Esophagus squamous epithelium (tissue), 4 donors: ENCODE results near the gene AP1G2.

Source experiments
- CTCF ChIP-seq, 6 experiments: fragments of 450-650 bp in 4 of 6; fragments of 200-600 bp in 2 of 6; sonication (generic) in 2 of 6; IDR thresholded peaks; one replicate each; pipeline ENCODE4 v1.5.1; 2016 to 2019; ENCODE audit warnings: antibody characterized with exemption in 6 of 6, mild to moderate bottlenecking in 4 of 6, moderate library complexity in 4 of 6
- POLR2A ChIP-seq, 4 donors: fragments of 450-650 bp; IDR thresholded peaks; one replicate each; pipeline ENCODE4 v1.6.1; 2017; ENCODE audit warnings: antibody characterized with exemption in 4 of 4, mild to moderate bottlenecking in 4 of 4, moderate library complexity in 3 of 4

DNA sequence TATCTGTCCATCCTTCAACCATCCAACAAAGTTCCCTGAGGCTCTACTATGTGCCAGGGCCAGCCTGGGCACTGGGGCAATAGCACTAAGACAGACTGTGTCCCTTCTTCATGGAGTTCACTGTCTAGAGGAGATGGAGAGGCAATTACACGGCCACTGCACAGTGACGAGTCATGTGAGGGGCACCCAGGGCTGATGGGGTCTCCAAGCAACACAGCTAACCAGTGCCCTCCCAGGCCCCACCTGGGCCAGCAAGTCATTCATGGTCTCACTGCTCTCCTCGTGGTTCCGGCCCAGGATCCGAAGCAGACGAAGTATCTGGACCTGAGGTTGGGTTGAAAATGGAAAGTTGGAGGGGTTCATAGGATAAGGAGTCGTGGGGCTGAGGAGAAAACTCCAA lies 2.7 kb downstream of the AP1G2 start:
- TF ChIP-seq CTCF (IDR thresholded peaks at IDR 0.05) (no peak), POLR2A (IDR thresholded peaks at IDR 0.05) (no peak)
